Skeletal muscle satellite cell (primary cell): ENCODE measurements around the gene VPS54. TPM values are rescaled to one million over a fixed set of nuclear protein-coding genes. Genes with fewer than 3 reads are reported as not detected.

Experiments
- H3K27me3 ChIP-seq: 2 replicates; pipeline ENCODE4 v1.7.0; 2013; ENCODE audit warnings: low read length; ENCODE audit not compliant: control insufficient read depth, insufficient read depth
- H3K36me3 ChIP-seq: 2 replicates; pipeline ENCODE4 v1.7.0; 2013; ENCODE audit warnings: mild to moderate bottlenecking, control low read depth, low read length; ENCODE audit not compliant: insufficient read depth
- H3K4me1 ChIP-seq: 2 replicates; pipeline ENCODE4 v1.7.0; 2013; ENCODE audit warnings: low read length; ENCODE audit not compliant: control insufficient read depth, insufficient read depth
- H3K4me2 ChIP-seq: 2 replicates; pipeline ENCODE4 v1.7.0; 2013; ENCODE audit warnings: mild to moderate bottlenecking, low read length
- H3K4me3 ChIP-seq: 2 replicates; pipeline ENCODE4 v1.7.0; 2013; ENCODE audit warnings: low read length
- H3K9ac ChIP-seq: 2 replicates; pipeline ENCODE4 v1.7.0; 2013; ENCODE audit warnings: mild to moderate bottlenecking, low read depth, low read length, moderate library complexity
- H3K9me3 ChIP-seq: replicated peaks from 2 replicates; pipeline ENCODE4 v1.7.0; 2013; ENCODE audit warnings: mild to moderate bottlenecking, control low read depth, low read length
- total RNA-seq: library from RNA; depleted of rRNA; stranded (reverse); fragments of >200 nt; gene quantifications from 2 replicates; pipeline ENCODE4 v1.2.3, GENCODE V29; 2012; rRNA removed

The VPS54 gene, protein sequence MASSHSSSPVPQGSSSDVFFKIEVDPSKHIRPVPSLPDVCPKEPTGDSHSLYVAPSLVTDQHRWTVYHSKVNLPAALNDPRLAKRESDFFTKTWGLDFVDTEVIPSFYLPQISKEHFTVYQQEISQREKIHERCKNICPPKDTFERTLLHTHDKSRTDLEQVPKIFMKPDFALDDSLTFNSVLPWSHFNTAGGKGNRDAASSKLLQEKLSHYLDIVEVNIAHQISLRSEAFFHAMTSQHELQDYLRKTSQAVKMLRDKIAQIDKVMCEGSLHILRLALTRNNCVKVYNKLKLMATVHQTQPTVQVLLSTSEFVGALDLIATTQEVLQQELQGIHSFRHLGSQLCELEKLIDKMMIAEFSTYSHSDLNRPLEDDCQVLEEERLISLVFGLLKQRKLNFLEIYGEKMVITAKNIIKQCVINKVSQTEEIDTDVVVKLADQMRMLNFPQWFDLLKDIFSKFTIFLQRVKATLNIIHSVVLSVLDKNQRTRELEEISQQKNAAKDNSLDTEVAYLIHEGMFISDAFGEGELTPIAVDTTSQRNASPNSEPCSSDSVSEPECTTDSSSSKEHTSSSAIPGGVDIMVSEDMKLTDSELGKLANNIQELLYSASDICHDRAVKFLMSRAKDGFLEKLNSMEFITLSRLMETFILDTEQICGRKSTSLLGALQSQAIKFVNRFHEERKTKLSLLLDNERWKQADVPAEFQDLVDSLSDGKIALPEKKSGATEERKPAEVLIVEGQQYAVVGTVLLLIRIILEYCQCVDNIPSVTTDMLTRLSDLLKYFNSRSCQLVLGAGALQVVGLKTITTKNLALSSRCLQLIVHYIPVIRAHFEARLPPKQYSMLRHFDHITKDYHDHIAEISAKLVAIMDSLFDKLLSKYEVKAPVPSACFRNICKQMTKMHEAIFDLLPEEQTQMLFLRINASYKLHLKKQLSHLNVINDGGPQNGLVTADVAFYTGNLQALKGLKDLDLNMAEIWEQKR
- total RNA-seq: 12.2 and 15.2 TPM in 2 replicates

DNA sequence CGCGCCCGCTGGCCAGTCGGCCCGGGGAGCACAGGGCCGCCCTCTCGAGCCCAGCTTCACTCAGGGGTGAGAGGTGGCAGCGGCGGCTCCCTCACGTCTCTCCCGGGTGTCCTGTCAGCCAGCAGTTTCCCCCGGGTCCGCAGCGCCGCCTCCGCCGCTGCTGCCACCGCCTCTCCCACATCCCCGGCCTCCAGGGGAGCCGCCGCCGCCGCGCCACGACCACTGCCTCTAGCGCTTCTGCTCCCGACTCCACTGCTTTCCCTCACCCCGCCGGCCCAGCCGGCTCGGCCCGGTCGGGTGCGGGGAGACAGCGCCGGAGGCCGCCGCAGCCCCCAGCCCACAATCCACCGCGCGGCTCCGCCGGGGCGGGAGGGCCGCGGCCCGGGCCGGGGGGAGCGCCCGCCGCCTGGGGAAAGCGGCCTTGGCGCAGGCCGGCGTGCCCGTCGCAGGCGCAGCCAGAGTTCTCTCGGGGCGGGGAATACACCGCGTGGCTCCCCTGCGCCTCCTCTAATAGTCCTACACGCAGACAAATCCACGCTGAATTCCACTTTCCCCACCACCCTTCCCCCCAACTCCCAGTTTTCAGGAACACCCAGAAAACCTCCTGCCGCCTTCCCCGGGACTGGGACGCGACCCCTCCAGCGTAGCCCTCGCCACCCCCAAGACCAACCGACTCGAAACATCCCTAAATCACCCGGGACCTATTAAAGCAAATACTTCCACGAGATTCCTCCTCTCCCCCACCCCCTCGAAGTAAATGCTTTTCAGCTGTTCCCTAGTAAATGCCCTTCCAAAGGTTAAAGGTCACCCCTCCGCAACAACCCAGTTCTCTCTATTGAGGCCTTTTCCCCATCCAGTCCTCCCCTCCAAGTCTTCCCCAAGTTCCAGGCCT lies at the start of gene VPS54:
VPS54 (minus strand) TSS at position 346 of the 892 bp plus-strand sequence. CDS start 35,429 bp downstream, outside the sequence.
- H3K4me3 ChIP-seq: peak within 1 kb of the TSS; percentile 83
- no peaks in the 10 kb centered on the region for H3K27me3 ChIP-seq
- peaks cover 27% of the 10 kb centered on the region for H3K4me1 ChIP-seq

DNA sequence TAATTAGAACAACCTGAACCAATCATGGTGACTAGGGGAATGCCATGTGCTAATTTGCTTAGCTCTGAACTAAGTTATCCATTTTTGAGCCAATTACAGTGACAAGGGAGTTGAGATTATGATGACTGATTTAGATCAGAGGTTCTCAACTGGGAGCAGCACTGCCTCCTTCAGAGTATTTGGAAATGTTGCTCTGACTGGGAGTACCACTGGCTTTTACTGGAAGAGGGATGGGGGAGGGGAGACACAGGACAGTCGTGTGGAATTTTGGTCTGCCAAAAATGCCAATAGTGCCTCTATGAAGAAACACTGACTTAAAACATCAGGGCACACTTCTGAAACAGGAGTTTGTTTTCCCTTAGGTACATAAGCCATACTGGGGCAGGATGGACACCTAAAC lies 48.1 kb upstream of the VPS54 start:
- no peaks in the 10 kb centered on the region for H3K36me3 ChIP-seq

More for the DNA sequence above, at the start of gene VPS54:
- H3K9me3 ChIP-seq: no peaks in the 10 kb centered on the region
- no peaks in the 10 kb centered on the region for H3K36me3 ChIP-seq
- H3K4me2 ChIP-seq: peak within 1 kb of the TSS; percentile 79
- peak within 1 kb of the TSS; percentile 97 for H3K9ac ChIP-seq

DNA sequence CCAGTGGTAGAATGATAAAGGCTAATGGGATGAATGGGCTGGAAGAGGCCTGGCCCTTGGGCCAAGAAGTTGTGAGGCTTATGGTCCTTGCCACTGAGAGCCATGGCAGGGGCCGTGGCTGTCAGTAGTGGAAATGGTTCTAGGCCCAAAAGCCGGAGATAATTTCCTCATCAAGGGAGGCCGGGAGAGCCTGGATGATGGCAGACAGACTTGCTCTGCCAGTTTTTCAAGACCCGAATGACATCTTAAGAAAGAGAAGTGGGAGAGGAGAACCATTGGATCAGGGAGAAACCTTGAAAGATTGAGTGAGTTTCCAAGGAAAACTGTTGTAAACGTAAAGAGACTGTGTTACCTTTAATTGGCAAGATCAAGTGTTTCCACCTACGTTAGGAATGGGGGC lies 46.3 kb upstream of the VPS54 start:
- Histone ChIP-seq H3K36me3 (no peaks in the 10 kb centered on the region), H3K27me3 (no peaks in the 10 kb centered on the region), H3K4me2 (no peak overlapping the region), H3K4me1 (peaks cover 26% of the 10 kb centered on the region), H3K9me3 (no peaks in the 10 kb centered on the region), H3K4me3 (no peak overlapping the region), H3K9ac (no peak overlapping the region)

More for the DNA sequence above, 48.1 kb upstream of the VPS54 start:
- Histone ChIP-seq H3K4me2 (no peak overlapping the region), H3K4me3 (no peak overlapping the region), H3K27me3 (no peaks in the 10 kb centered on the region), H3K4me1 (peaks cover 25% of the 10 kb centered on the region), H3K9ac (no peak overlapping the region), H3K9me3 (no peaks in the 10 kb centered on the region)

DNA sequence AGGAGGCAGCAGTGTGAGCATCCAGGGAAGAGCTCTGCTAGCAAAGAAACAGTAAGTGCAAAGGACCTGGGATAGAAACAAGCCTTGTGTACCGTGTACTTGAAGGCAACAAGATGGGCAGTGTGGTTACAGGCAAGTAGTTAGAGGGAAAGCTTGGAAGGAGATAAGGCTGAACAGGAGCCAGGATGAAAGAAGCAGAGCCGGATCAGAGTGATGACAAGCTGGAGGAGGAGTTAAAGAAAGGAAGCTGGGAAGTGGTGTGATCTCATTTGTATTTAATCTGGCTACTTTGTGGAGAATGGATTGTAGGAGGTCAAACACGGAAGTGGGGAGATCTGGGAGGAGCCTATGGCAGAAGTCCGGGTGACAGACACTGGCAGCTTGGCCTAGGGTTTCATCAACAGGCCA lies 44.7 kb upstream of the VPS54 start:
- Histone ChIP-seq H3K4me1 (peaks cover 26% of the 10 kb centered on the region), H3K36me3 (no peaks in the 10 kb centered on the region), H3K27me3 (no peaks in the 10 kb centered on the region), H3K9me3 (no peaks in the 10 kb centered on the region), H3K4me3 (no peak overlapping the region), H3K4me2 (peak overlapping the region; percentile 60), H3K9ac (peak overlapping the region; percentile 24)

DNA sequence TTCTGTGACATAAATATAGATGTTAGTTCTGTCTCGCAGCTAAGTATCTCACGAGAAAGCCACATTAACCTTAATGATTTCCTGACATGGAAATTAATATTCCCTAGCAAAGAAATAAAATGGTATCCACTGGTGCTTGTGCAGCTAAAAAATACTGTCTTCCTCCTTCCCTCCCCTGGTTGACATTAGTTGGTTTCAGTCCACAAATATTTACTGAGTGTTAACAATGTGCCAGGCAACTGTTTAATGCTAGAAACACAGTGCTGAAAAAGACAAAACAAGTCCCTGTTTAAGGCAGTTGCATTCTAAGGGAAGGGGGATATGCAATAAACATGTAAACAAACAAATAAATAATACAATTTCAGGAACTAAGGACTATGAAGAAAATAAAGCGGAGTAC lies 44.2 kb upstream of the VPS54 start:
- Histone ChIP-seq H3K9me3 (no peaks in the 10 kb centered on the region), H3K36me3 (no peaks in the 10 kb centered on the region), H3K4me2 (no peak overlapping the region), H3K9ac (no peak overlapping the region), H3K4me3 (no peak overlapping the region), H3K27me3 (no peaks in the 10 kb centered on the region), H3K4me1 (peaks cover 26% of the 10 kb centered on the region)

DNA sequence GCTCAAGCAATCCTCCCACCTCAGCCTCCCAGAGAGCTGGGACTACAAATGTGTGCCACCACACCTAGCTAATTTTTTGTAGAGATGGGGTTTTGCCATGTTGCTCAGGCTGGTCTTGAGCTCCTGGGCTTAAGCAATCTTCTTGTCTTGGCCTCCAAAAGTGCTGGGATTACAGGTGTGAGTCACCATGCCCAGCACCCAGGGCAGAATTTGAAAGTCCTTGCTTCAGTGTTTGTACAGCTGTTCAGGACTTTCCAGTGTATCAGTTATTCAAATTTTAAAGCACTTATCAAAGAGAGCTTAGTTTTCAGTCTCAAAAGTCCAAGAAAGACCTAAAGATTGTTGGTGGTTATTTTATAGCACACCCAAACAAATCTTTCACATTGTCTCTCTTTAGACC lies 43.6 kb upstream of the VPS54 start:
- Histone ChIP-seq H3K4me1 (peaks cover 26% of the 10 kb centered on the region), H3K4me2 (peak overlapping the region; percentile 20), H3K4me3 (no peak overlapping the region), H3K9me3 (no peaks in the 10 kb centered on the region), H3K27me3 (no peaks in the 10 kb centered on the region), H3K36me3 (no peaks in the 10 kb centered on the region), H3K9ac (no peak overlapping the region)

DNA sequence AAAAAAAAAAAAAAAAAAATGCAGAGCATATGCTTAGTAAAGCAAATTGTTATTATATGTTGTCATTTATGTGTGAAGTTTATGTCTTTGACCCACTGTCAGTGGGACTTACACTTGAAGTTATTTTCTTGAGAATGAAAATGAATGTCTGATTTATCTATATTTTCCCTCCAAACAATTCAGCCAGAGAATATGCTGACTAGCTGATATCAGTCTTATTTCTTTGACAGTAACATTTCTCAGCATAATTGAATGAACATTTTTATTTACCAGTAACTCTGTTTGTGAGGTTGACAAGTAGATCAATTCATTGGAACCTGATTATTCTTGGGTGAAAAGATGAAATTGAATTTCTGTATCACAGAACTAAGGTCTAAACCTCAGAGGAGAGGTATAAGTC lies 40.0 kb upstream of the VPS54 start:
- Histone ChIP-seq H3K36me3 (no peaks in the 10 kb centered on the region), H3K9me3 (no peaks in the 10 kb centered on the region), H3K4me3 (no peak overlapping the region), H3K27me3 (no peaks in the 10 kb centered on the region), H3K9ac (no peak overlapping the region), H3K4me2 (no peak overlapping the region), H3K4me1 (peaks cover 17% of the 10 kb centered on the region)

DNA sequence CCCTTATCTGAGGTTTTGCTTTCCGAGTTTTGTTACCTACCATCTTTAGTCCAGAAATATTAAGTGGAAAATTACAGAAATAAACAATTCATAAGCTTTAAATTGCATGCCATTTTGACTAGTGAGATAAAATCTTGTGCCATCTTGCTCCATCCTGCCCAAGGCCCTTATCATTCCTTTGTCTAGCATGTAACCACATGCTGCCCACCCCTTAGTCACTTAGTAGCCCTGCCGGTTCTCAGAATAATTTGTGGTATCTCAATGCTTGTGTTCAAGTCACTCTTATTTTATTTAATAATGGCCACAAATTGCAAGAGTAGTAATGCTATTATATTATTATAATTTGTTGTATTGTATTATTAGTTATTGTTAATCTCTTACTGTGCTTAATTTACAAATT lies 36.8 kb upstream of the VPS54 start:
- Histone ChIP-seq H3K36me3 (no peaks in the 10 kb centered on the region), H3K27me3 (no peaks in the 10 kb centered on the region), H3K9ac (no peak overlapping the region), H3K4me1 (no peaks in the 10 kb centered on the region), H3K4me2 (no peak overlapping the region), H3K4me3 (no peak overlapping the region), H3K9me3 (no peaks in the 10 kb centered on the region)

DNA sequence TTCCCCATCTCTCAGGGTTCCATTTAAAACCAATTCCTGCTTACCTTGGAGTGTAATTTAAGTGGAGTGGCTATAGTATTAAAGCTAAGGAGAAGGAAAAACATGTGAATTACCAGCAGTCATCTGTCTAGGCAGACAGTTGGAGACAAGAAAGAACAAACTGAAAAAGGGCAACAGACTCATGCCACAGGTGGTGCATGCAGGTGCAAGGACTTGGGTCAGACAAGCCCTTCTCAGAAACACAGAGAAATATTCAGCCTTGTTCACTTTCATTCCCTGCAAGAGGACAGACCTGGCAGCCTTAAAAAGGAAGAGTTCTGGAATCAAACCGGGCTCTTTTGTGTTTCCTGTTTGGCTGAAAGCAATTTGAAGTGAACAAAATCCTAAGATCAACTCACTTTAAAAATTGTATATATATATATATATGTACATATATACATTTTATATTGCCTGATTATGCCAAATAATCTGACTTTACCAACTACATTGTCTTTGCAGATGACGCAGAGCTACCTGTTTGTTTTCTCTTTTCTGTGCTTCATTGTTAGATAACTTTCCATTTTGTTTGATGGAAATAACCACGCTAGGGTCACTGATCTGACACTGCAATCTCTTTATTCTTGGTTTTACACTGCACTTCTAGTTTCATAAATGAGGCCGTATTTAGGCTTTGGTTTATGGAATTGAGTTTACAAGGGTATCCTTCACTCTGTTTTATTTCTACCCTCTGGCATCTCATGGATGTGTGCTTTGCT lies 35.1 kb upstream of the VPS54 start:
- Histone ChIP-seq H3K4me1 (no peaks in the 10 kb centered on the region), H3K36me3 (no peaks in the 10 kb centered on the region), H3K4me2 (no peak overlapping the region), H3K9me3 (no peaks in the 10 kb centered on the region), H3K27me3 (no peaks in the 10 kb centered on the region), H3K9ac (no peak overlapping the region), H3K4me3 (no peak overlapping the region)

DNA sequence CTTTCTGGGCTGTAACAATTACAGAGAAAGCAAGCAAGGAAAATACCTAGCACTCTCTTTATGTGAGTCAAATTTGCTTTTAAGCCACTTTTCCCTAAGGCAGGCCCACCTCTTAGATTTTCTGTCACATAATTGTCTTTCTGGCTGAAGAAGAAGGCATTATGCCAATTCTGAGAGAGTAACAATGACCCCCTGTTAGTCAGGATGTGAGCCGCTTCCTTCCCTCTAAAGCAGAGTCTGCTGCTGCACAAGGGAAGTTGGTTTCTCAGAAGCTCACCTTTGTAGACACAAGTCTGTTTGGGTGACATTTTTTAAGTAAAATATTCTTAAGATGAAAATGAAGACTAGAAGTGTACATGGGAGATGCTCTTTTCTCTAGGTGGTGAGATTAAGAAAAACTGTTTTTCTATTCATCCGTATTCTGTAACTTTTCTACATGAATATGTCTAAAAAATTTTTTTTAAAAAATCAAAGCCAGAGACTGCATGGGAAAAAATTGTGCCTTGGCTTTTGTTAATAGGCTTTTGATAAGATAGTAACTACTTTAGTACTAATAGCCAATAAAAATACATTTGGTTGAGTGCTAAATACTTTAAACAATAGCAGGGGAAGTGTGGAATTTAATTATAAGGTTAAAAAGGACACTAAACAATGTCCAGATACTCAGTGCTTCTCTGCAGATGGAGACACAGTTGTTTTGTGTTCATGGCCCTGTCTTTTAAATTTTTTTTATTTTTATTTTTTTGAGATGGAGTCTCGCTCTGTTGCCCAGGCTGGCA lies 33.4 kb upstream of the VPS54 start:
- H3K27me3 ChIP-seq: no peaks in the 10 kb centered on the region
- H3K4me3 ChIP-seq: no peak overlapping the region
- no peak overlapping the region for H3K9ac ChIP-seq
- no peaks in the 10 kb centered on the region for H3K4me1 ChIP-seq
- H3K36me3 ChIP-seq: no peaks in the 10 kb centered on the region
- no peaks in the 10 kb centered on the region for H3K9me3 ChIP-seq
- no peak overlapping the region for H3K4me2 ChIP-seq
